Transverse colon (tissue), 4 donors: ENCODE results near the gene SDHB.

ENCODE experiments used
- CTCF ChIP-seq, 5 experiments: fragments of 200-600 bp in 3 of 5; fragments of 450-650 bp in 2 of 5; sonication (generic) in 3 of 5; IDR thresholded peaks; 1 replicate in 2 of 5; 2 replicates in 3 of 5; pipeline ENCODE4 v1.5.1; 2016 to 2017; ENCODE audit warnings: antibody characterized with exemption in 5 of 5, inconsistent platforms in 3 of 5, mild to moderate bottlenecking in 2 of 5, moderate library complexity in 1 of 5
- POLR2AphosphoS5 ChIP-seq, 3 donors: sonication (generic); formaldehyde crosslinking; IDR thresholded peaks; one replicate each; pipeline ENCODE4 v1.6.1; 2016; ENCODE audit warnings: antibody characterized with exemption in 3 of 3

- no peak for TF ChIP-seq CTCF (IDR thresholded peaks at IDR 0.05)
- TF ChIP-seq POLR2AphosphoS5 (IDR thresholded peaks at IDR 0.05) = no peak
These were observed 25.1 kb downstream of the SDHB start for GRCh38 chr1:17028662-17029188.
